NCI-H187 (cell line): Measurements from ENCODE around the gene GNB1L.

Experiments used
- DNase-seq, 2 experiments: peaks; one replicate each; lab custom pipeline; 2025; lab: John Stamatoyannopoulos, UW

GNB1L gene

GRCh38 chr22:19862619-19863246 lies 8.1 kb upstream of the GNB1L start:
- no peak for DNase-seq

- no peak for DNase-seq
Observed at GRCh38 chr22:19859861-19860510, 5.3 kb upstream of the GNB1L start.

DNA sequence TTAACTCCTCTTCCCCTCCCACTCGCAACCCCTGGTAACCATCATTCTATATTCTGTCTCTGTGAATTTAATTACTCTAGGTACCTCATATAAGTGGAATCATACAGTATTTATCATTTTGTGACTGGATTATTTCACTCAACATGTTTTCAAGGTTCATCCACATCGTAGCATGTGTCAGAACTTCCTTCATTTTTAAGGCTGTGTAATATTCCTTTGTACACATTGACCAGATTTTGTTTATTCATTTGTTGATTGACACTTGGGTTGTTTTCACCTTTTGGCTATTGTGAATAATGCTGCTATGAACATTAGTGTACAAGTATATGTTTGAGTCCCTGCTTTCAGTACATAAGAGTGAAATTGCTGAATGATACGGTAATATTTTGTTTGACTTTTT lies 2.7 kb upstream of the GNB1L start:
- no peak for DNase-seq

- no peak for DNase-seq
Observed at GRCh38 chr22:19855504-19856409, 1.1 kb upstream of the GNB1L start.

GRCh38 chr22:19853879-19854777 lies 546 bp downstream of the GNB1L start:
- no peak for DNase-seq

DNA sequence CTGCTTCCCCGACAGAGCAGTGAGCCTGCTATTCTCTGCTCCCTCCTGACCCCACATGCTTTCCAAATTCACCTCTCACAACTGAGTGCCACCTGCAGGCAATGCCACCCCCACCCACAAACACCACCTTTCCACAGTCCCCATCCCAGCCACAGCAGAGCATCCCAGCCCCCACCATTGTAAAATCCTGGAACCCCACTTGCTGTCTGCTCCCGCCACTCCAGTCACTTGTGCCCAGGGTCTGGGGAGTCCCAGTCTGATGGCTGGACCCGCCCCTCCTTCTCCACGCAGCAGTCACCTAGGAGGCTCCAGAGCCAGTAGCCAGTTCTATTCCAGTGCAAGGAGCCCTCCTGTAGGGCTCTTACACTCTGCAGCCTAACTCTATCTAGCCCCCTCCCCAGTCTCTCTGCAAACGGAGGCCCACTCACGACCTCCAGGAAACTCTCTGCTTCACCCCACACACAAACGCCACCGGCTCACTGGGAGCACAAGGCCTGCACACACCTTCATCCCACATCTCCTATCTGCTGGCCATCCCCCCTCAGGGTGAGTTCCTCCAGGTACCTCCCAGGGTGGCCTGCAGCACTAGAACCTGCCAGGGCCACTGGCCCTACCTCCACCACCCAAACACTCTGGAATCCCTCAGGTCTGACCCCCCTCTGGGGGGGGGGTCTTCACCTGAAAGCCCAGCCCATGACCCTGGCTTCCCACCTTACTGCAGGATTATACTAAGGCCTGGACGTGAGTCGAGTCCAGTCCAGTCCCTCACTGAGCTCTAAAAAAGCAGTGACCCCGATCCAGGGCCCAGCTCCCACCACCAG lies 1.4 kb downstream of the GNB1L start:
- no peak for DNase-seq

DNA sequence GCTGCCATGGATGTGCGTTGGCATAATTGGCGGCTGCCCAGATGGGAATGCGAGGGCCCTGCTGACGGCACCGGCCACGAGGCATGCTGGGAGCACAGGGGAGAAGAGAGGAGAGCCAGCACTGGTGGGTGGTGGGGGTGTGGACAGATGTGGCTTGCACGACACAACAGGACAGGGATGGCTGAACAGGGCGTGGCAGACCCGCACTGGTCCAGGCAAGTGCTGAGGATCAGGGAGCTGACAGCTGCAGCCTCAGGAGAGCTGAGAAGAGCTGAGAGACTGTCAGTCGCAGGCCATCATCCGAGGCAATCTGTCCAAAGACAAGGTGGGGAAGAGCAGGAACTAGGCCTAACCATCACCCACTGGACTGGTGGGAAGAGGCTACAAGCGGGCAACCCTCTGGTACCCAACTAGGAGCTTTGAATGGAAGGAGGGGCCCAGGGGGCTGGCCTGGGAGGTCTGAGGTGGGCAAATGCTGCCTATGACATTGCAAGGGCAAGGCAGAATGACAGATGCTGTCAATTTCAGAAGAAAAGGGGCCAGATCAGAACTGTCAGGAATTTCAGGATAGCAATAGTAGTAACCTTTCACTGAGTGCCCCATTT lies 2.4 kb downstream of the GNB1L start:
- DNase-seq: no peak

GRCh38 chr22:19851291-19852176 lies 3.1 kb downstream of the GNB1L start:
- DNase-seq: no peak

GRCh38 chr22:19850763-19851109 lies 3.9 kb downstream of the GNB1L start:
- no peak for DNase-seq

DNA sequence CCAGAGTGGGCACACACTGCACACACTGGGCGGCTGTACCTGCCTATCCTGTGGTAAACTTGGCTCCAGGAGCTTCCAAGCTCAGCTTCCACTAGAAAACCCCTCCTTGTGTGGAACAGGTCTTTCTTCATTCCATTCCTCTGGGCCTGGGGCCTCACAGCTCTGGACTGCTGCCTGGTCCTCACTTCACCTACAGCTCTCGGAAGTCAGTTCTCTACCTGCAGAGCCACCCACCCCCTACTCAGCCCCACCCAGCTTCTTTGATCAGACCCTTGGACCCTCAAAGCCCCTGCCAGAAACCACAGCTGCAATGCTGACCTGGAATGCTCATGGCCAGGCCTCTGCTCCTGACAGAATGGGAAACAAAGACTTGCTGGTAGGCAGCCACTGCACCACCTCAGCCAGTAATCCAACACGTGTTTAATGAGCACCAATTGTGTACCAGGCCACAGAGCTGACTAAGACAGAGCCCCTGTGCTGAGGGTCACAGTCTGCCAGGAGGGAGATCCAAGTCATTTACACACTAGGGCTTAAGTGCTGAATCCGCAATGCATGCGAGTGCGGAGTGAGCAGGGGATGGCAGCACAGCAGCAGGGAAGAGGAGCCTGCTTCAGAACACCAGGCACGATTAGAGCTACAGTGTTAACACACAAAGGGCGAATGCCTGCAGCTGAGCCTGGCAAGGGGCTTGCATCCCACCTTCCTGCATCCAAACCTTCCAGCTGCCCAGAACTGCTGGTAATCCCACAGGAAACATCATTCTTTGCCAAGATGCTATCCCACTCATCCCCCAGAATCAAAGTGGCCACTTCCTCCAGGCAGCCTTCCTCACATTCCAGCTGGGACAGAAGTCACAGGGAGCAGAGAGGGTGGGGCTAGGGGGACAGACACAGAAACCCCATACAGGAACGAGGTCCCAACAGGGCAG lies 4.6 kb downstream of the GNB1L start:
- DNase-seq: no peak

- no peak for DNase-seq
Observed at GRCh38 chr22:19848298-19849224, 6.1 kb downstream of the GNB1L start.

DNA sequence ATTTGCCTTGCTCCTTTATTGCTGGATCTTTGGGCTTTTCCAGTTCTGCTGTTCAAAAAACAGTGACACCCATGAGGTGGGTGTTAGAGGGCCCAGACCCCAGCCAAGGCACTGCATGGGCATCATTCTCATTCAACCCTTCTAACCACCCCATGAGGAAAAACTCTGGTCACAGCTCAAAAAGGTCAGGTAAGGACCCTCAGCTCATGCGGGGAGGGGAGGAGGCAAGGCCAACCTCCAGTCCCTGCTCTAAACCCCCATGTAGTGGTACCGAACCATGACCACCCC lies 7.4 kb downstream of the GNB1L start:
- no peak for DNase-seq

- DNase-seq: no peak
Observed at GRCh38 chr22:19846620-19847344, 7.9 kb downstream of the GNB1L start.

GRCh38 chr22:19845054-19845722 lies 9.5 kb downstream of the GNB1L start:
- no peak for DNase-seq

GRCh38 chr22:19844377-19845053 lies 10.2 kb downstream of the GNB1L start:
- DNase-seq: no peak

GRCh38 chr22:19843857-19844376 lies 10.8 kb downstream of the GNB1L start:
- no peak for DNase-seq
